Fibroblast of skin of abdomen (primary cell): ENCODE measurements around the gene ANKRD13A.
"Not testable (repeated sequence)": the region's sequence is repeated elsewhere in the genome, so short reads cannot be mapped to it uniquely, and the experiment has no call there.

ENCODE experiments used
- DNase-seq: peaks from one replicate; pipeline ENCODE4 v3.0.0-alpha.2; 2013

The ANKRD13A gene

GRCh38 chr12:109986236-109986635, 13.0 kb upstream of the ANKRD13A start:
- DNase-seq = not testable (repeated sequence)

GRCh38 chr12:109987615-109988014, 11.6 kb upstream of the ANKRD13A start:
- DNase-seq = peak; percentile 31

- DNase-seq = no peak
Measured at GRCh38 chr12:109988274-109988673, 11.0 kb upstream of the ANKRD13A start.

- DNase-seq = no peak
Measured at GRCh38 chr12:109988903-109989302, 10.3 kb upstream of the ANKRD13A start.

GRCh38 chr12:109989380-109989779, 9.8 kb upstream of the ANKRD13A start:
- no peak for DNase-seq

GRCh38 chr12:109991586-109991985, 7.6 kb upstream of the ANKRD13A start:
- DNase-seq = no peak

GRCh38 chr12:109993091-109993490, 6.1 kb upstream of the ANKRD13A start:
- no peak for DNase-seq

GRCh38 chr12:109994401-109995175, 4.6 kb upstream of the ANKRD13A start:
- no peak for DNase-seq

- no peak for DNase-seq
Measured at GRCh38 chr12:109995361-109995685, 3.9 kb upstream of the ANKRD13A start.

- peak; percentile 90 for DNase-seq
Measured at GRCh38 chr12:109995686-109996482, 3.3 kb upstream of the ANKRD13A start, which contains the start of gene GIT2. Gene GIT2 (minus strand): TSS chr12:109996368. CDS start chr12:109996224, 144 bp downstream.

- DNase-seq = no peak
Measured at GRCh38 chr12:109996483-109996853, 2.8 kb upstream of the ANKRD13A start.

- DNase-seq = no peak
Measured at GRCh38 chr12:109997393-109997792, 1.8 kb upstream of the ANKRD13A start.

- DNase-seq = peak; percentile 58
Measured at GRCh38 chr12:109998241-109998903, 858 bp upstream of the ANKRD13A start.

GRCh38 chr12:109999649-109999971, 380 bp downstream of the ANKRD13A start:
- DNase-seq = no peak

GRCh38 chr12:109999983-110000505, 814 bp downstream of the ANKRD13A start:
- peak; percentile 37 for DNase-seq

GRCh38 chr12:110001596-110001995, 2.4 kb downstream of the ANKRD13A start:
- peak; percentile 91 for DNase-seq

GRCh38 chr12:110002676-110003515, 3.7 kb downstream of the ANKRD13A start:
- DNase-seq = peak; percentile 50

- no peak for DNase-seq
Measured at GRCh38 chr12:110004598-110004997, 5.4 kb downstream of the ANKRD13A start.

GRCh38 chr12:110005319-110005973, 6.2 kb downstream of the ANKRD13A start:
- no peak for DNase-seq

GRCh38 chr12:110006115-110006514, 6.9 kb downstream of the ANKRD13A start:
- no peak for DNase-seq

GRCh38 chr12:110007881-110008280, 8.7 kb downstream of the ANKRD13A start:
- DNase-seq = no peak
